ENCODE measurements around the gene TARBP1.

DNA sequence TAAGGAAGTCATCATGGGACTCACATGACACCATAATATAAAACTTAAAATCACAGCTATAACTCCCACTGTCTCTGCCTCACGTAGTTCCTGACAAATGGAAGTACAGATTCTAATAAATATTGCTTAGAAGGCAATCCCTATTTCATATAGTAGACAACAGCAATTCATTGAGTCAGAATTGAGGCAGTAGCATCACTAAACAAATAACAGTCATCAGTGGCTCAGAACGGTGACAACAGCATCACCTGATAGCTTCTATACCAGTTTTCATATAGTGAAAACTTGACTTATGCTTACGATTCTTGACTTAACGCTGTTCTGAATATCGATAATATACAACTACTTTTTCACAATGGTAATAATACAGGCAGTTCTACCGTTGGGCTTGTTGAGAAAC lies 12.0 kb downstream of the TARBP1 start:
- TF ChIP-seq, protein P1, sequence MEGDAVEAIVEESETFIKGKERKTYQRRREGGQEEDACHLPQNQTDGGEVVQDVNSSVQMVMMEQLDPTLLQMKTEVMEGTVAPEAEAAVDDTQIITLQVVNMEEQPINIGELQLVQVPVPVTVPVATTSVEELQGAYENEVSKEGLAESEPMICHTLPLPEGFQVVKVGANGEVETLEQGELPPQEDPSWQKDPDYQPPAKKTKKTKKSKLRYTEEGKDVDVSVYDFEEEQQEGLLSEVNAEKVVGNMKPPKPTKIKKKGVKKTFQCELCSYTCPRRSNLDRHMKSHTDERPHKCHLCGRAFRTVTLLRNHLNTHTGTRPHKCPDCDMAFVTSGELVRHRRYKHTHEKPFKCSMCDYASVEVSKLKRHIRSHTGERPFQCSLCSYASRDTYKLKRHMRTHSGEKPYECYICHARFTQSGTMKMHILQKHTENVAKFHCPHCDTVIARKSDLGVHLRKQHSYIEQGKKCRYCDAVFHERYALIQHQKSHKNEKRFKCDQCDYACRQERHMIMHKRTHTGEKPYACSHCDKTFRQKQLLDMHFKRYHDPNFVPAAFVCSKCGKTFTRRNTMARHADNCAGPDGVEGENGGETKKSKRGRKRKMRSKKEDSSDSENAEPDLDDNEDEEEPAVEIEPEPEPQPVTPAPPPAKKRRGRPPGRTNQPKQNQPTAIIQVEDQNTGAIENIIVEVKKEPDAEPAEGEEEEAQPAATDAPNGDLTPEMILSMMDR (IDR thresholded peaks at IDR 0.05) = no peak
- no peak for TF ChIP-seq POLR2A (IDR thresholded peaks at IDR 0.05)

All from adrenal gland (tissue), 5 donors.